K562 (cell line): Measurements from ENCODE around the gene EXOC3L2. TPM values are rescaled to one million over a fixed set of nuclear protein-coding genes. Genes with fewer than 3 reads are reported as not detected.

Experiments used
- ATAC-seq: fragments of 200-7000 bp; cut with Tn5 transposase; 3 replicates; pipeline ENCODE4 v1.9.1; 2020; ENCODE audit warnings: moderate library complexity
- BruUV-seq: library from RNA; stranded (reverse); fragments of 400-500 nt; replicated peaks from 2 replicates; lab custom pipeline; 2021; lab: Mats Ljungman, UMichigan
- CTCF ChIA-PET: fragments of 300-600 bp; formaldehyde crosslinking; extraction: SDS; loops from one replicate; lab custom pipeline; 2021; ENCODE audit warnings: low intra/inter-chr PET ratio; lab: Yijun Ruan, JAX
- POLR2A ChIA-PET: fragments of 300-600, 350-650 bp; sonication (Branson Sonifier 250); formaldehyde crosslinking; extraction: SDS; loops from one replicate; lab custom pipeline; 2021; ENCODE audit warnings: antibody characterized with exemption, inconsistent platforms; lab: Yijun Ruan, JAX
- DNase-seq, 4 experiments: peaks; one replicate each; pipeline versions ENCODE4 v3.0.0 to v3.0.0-alpha.2; 2011 to 2018; ENCODE audit warnings: low spot score in 3 of 4, mixed read lengths in 3 of 4; ENCODE audit errors: extremely low read depth in 1 of 4
- FAIRE-seq: peaks from 2 replicates; lab custom pipeline; 2011; peaks lifted over from hg19 to GRCh38; lab: Jason Lieb, UNC
- H2AFZ ChIP-seq: 2 replicates; pipeline ENCODE4 v1.6.0; 2011; ENCODE audit warnings: low read depth, low read length, control low read depth, inconsistent platforms
- H3K27ac ChIP-seq: fragments of 200-600 bp; 3 replicates; pipeline ENCODE4 v1.8.0; 2011; ENCODE audit warnings: low read depth, mild to moderate bottlenecking, control low read depth, inconsistent platforms, low read length, moderate library complexity, mixed read lengths; ENCODE audit errors: extremely low read depth
- H3K27me3 ChIP-seq, 2 experiments: fragments of 300-600 bp in 1 of 2; 2 replicates in 1 of 2; 3 replicates in 1 of 2; pipeline versions ENCODE4 v1.6.0 to v1.8.0; 2011; ENCODE audit warnings: inconsistent platforms in 2 of 2, low read length in 2 of 2, mild to moderate bottlenecking in 1 of 2, mixed read lengths in 1 of 2, moderate library complexity in 1 of 2; ENCODE audit not compliant: control insufficient read depth in 2 of 2, insufficient read depth in 2 of 2
- H3K36me3 ChIP-seq: fragments of 300-600 bp; 3 replicates; pipeline ENCODE4 v1.8.0; 2011; ENCODE audit warnings: mild to moderate bottlenecking, low read length, inconsistent platforms; ENCODE audit not compliant: control insufficient read depth, insufficient read depth
- H3K4me1 ChIP-seq, 2 experiments: fragments of 200-600 bp in 1 of 2; replicated peaks in 1 of 2; 2 replicates in 1 of 2; 3 replicates in 1 of 2; pipeline versions ENCODE4 v1.5.1 to v1.8.0; 2011; ENCODE audit warnings: inconsistent platforms in 2 of 2, low read length in 2 of 2, mild to moderate bottlenecking in 1 of 2, mixed read lengths in 1 of 2, moderate library complexity in 1 of 2; ENCODE audit not compliant: control insufficient read depth in 2 of 2, insufficient read depth in 2 of 2
- H3K4me2 ChIP-seq: 2 replicates; pipeline ENCODE4 v1.6.1; 2011; ENCODE audit warnings: low read length, control low read depth, inconsistent platforms, mixed read lengths; ENCODE audit not compliant: insufficient read depth
- H3K4me3 ChIP-seq: fragments of 200-600 bp; sonication (generic), shearing (Covaris generic); 2 replicates; pipeline ENCODE4 v1.5.1; 2016; ENCODE audit warnings: control low read depth, inconsistent platforms
- H3K79me2 ChIP-seq: fragments of 200-600 bp; 3 replicates; pipeline ENCODE4 v1.8.0; 2011; ENCODE audit warnings: low read length, inconsistent platforms; ENCODE audit not compliant: control insufficient read depth, insufficient read depth
- H3K9ac ChIP-seq, 2 experiments: 2 replicates each; pipeline versions ENCODE4 v1.6.0 to v1.6.1; 2011; ENCODE audit warnings: low read depth in 2 of 2, low read length in 2 of 2, control low read depth in 1 of 2, inconsistent platforms in 1 of 2, mild to moderate bottlenecking in 1 of 2, mixed read lengths in 1 of 2; ENCODE audit not compliant: insufficient read depth in 1 of 2
- H3K9me1 ChIP-seq: one replicate; pipeline ENCODE4 v1.6.0; 2011; ENCODE audit warnings: inconsistent platforms, mild to moderate bottlenecking, low read length, moderate library complexity; ENCODE audit not compliant: control insufficient read depth, insufficient read depth
- H3K9me3 ChIP-seq: replicated peaks from 2 replicates; pipeline ENCODE4 v1.5.1; 2011; ENCODE audit warnings: low read depth, low read length, inconsistent platforms; ENCODE audit not compliant: control insufficient read depth, insufficient read depth
- H4K20me1 ChIP-seq: replicated peaks from 2 replicates; pipeline ENCODE4 v1.6.1; 2011; ENCODE audit warnings: low read length, inconsistent platforms, mixed read lengths; ENCODE audit not compliant: control insufficient read depth, insufficient read depth
- GABPB2 ChIP-seq: fragments of 250-450 bp; sonication (Bioruptor Pico); conservative IDR thresholded peaks from 2 replicates; pipeline ENCODE4 v1.5.1; 2021; ENCODE audit warnings: mild to moderate bottlenecking
- NR1H2 ChIP-seq: sonication (generic); formaldehyde crosslinking; IDR thresholded peaks from 2 replicates; pipeline ENCODE4 v1.4.0; 2020; ENCODE audit warnings: mild to moderate bottlenecking, missing genetic modification reagents
- TAF1 ChIP-seq: IDR thresholded peaks from 2 replicates; pipeline ENCODE4 v1.6.1; 2011; ENCODE audit warnings: mild to moderate bottlenecking, low read length, moderate library complexity; ENCODE audit not compliant: insufficient read depth, control insufficient read depth, severe bottlenecking; ENCODE audit errors: extremely low read depth
- TCF3 ChIP-seq: sonication (generic); formaldehyde crosslinking; IDR thresholded peaks from 2 replicates; pipeline ENCODE4 v1.4.0; 2020; ENCODE audit warnings: mild to moderate bottlenecking, missing genetic modification reagents
- ZNF282 ChIP-seq: sonication (generic); formaldehyde crosslinking; IDR thresholded peaks from 2 replicates; pipeline ENCODE4 v1.8.1; 2023; ENCODE audit warnings: missing genetic modification reagents
- ZNF77 ChIP-seq: fragments of 250-450 bp; sonication (Bioruptor Pico); IDR thresholded peaks from 2 replicates; pipeline ENCODE4 v1.5.0; 2020
- WGBS: fragments of 100-300 bp; shearing (Covaris generic); methylation state at CpG from one replicate; pipeline ENCODE4 v1.1.6; 2016; ENCODE audit warnings: low coverage, mixed read lengths; ENCODE audit not compliant: insufficient coverage; ENCODE audit errors: missing lambda C conversion rate; 5-methylcytosine and 5-hydroxymethylcytosine counted together
- in situ Hi-C: fragments of 300-500 bp; cut with MboI; formaldehyde crosslinking; loops from 4 replicates; pipeline ENCODE4 v1.15.0; 2018; ENCODE audit warnings: inconsistent platforms, mixed read lengths
- intact Hi-C: fragments of 100-400 bp; cut with micrococcal nuclease; formaldehyde crosslinking; loops from 2 replicates; pipeline ENCODE4 v1.14.2; 2022
- polyA plus RNA-seq, 8 experiments: library from polyadenylated mRNA; depleted of rRNA in 4 of 8; stranded (reverse) in 5 of 8; unstranded in 3 of 8; fragments of >200 nt; fragmentation: Nextera tagmentation in 2 of 8; fragmentation: Illumina TruSeq in 1 of 8; extraction: Ambion mirVana in 2 of 8; extraction: Trizol in 1 of 8; gene quantifications; 2 replicates each; pipeline versions ENCODE4 v1.2.1 to v1.2.3, GENCODE V29; 2011 to 2014; ENCODE audit warnings: inconsistent platforms in 1 of 8, missing spikeins in 1 of 8
- total RNA-seq, 7 experiments: library from RNA; depleted of rRNA in 6 of 7; stranded (reverse); fragments of >200 nt in 6 of 7; fragmentation: Illumina TruSeq in 2 of 7; extraction: Trizol in 2 of 7; gene quantifications; 2 replicates each; pipeline versions ENCODE4 v1.2.1 to v1.2.3, GENCODE V29; 2011 to 2021; ENCODE audit warnings: low replicate concordance in 1 of 7
- TF ChIP-seq, protein P1 (sequence below): IDR thresholded peaks from 2 replicates; pipeline ENCODE4 v1.6.1; 2012; ENCODE audit warnings: low read depth, low read length, improper control_type of control experiment, borderline replicate concordance
- TF ChIP-seq, protein P2 (sequence below): fragments of 250-450 bp; sonication (Bioruptor Pico); IDR thresholded peaks from 2 replicates; pipeline ENCODE4 v1.4.0; 2020; ENCODE audit warnings: mild to moderate bottlenecking, moderate library complexity
- TF ChIP-seq, protein P3 (sequence below): fragments of 250-450 bp; sonication (Bioruptor Pico); IDR thresholded peaks from 2 replicates; pipeline ENCODE4 v1.9.0; 2021; ENCODE audit warnings: mild to moderate bottlenecking, inconsistent platforms
- TF ChIP-seq, protein P4 (sequence below): sonication (generic); formaldehyde crosslinking; IDR thresholded peaks from 2 replicates; pipeline ENCODE4 v1.8.1; 2023; ENCODE audit warnings: mild to moderate bottlenecking, missing genetic modification reagents
- TF ChIP-seq, protein P5 (sequence below): sonication (generic); formaldehyde crosslinking; IDR thresholded peaks from 2 replicates; pipeline ENCODE4 v1.5.0; 2020; ENCODE audit warnings: missing genetic modification reagents

Gene EXOC3L2
- total and polyA plus RNA-seq, 9 of the 15 experiments (the other 6 are each of a cell fraction or from before 2014, with no cell fraction given), result 0.31 to 19.0 (median 2.4) TPM

DNA sequence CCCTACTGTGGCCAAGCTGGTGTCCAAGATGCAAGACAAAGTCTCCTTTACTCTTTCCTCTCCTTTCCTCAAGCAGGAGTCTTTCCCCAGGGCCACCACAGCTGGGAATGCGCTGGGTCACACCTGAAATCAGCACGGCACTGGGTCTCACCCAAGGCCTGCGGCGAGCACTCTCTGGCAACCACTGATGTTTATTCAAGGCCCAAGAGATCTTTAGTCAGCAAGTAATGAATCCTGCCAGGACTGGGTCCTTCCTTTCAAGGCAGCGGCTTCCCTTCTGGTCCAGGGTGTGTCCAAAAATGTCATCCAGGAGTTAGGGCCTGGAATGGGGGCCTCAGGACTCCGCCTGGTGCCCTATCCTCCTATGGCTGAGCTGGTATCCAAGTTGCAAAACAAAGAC lies 42.6 kb downstream of the EXOC3L2 start:
- 79% methylated on average over 5 of the region's 6 CpGs for WGBS
- no peaks in the 10 kb centered on the region for H3K36me3 ChIP-seq
- no peak for FAIRE-seq
- TF ChIP-seq ZNF77 (no peak), GABPB2 (no peak), TAF1 (no peak), TCF3 (no peak), NR1H2 (CRISPR knock-in tag) (no peak), ZNF282 (no peak)
- TF ChIP-seq, protein P1, sequence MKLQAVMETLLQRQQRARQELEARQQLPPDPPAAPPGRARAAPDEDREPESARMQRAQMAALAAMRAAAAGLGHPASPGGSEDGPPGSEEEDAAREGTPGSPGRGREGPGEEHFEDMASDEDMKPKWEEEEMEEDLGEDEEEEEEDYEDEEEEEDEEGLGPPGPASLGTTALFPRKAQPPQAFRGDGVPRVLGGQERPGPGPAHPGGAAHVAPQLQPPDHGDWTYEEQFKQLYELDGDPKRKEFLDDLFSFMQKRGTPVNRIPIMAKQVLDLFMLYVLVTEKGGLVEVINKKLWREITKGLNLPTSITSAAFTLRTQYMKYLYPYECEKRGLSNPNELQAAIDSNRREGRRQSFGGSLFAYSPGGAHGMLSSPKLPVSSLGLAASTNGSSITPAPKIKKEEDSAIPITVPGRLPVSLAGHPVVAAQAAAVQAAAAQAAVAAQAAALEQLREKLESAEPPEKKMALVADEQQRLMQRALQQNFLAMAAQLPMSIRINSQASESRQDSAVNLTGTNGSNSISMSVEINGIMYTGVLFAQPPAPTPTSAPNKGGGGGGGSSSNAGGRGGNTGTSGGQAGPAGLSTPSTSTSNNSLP, result no peak
- TF ChIP-seq, protein P2, sequence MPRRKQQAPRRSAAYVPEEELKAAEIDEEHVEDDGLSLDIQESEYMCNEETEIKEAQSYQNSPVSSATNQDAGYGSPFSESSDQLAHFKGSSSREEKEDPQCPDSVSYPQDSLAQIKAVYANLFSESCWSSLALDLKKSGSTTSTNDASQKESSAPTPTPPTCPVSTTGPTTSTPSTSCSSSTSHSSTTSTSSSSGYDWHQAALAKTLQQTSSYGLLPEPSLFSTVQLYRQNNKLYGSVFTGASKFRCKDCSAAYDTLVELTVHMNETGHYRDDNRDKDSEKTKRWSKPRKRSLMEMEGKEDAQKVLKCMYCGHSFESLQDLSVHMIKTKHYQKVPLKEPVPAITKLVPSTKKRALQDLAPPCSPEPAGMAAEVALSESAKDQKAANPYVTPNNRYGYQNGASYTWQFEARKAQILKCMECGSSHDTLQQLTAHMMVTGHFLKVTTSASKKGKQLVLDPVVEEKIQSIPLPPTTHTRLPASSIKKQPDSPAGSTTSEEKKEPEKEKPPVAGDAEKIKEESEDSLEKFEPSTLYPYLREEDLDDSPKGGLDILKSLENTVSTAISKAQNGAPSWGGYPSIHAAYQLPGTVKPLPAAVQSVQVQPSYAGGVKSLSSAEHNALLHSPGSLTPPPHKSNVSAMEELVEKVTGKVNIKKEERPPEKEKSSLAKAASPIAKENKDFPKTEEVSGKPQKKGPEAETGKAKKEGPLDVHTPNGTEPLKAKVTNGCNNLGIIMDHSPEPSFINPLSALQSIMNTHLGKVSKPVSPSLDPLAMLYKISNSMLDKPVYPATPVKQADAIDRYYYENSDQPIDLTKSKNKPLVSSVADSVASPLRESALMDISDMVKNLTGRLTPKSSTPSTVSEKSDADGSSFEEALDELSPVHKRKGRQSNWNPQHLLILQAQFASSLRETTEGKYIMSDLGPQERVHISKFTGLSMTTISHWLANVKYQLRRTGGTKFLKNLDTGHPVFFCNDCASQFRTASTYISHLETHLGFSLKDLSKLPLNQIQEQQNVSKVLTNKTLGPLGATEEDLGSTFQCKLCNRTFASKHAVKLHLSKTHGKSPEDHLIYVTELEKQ (CRISPR knock-in tag), result no peak
- TF ChIP-seq, protein P3, sequence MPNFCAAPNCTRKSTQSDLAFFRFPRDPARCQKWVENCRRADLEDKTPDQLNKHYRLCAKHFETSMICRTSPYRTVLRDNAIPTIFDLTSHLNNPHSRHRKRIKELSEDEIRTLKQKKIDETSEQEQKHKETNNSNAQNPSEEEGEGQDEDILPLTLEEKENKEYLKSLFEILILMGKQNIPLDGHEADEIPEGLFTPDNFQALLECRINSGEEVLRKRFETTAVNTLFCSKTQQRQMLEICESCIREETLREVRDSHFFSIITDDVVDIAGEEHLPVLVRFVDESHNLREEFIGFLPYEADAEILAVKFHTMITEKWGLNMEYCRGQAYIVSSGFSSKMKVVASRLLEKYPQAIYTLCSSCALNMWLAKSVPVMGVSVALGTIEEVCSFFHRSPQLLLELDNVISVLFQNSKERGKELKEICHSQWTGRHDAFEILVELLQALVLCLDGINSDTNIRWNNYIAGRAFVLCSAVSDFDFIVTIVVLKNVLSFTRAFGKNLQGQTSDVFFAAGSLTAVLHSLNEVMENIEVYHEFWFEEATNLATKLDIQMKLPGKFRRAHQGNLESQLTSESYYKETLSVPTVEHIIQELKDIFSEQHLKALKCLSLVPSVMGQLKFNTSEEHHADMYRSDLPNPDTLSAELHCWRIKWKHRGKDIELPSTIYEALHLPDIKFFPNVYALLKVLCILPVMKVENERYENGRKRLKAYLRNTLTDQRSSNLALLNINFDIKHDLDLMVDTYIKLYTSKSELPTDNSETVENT (CRISPR knock-in tag), result no peak
- TF ChIP-seq, protein P4, sequence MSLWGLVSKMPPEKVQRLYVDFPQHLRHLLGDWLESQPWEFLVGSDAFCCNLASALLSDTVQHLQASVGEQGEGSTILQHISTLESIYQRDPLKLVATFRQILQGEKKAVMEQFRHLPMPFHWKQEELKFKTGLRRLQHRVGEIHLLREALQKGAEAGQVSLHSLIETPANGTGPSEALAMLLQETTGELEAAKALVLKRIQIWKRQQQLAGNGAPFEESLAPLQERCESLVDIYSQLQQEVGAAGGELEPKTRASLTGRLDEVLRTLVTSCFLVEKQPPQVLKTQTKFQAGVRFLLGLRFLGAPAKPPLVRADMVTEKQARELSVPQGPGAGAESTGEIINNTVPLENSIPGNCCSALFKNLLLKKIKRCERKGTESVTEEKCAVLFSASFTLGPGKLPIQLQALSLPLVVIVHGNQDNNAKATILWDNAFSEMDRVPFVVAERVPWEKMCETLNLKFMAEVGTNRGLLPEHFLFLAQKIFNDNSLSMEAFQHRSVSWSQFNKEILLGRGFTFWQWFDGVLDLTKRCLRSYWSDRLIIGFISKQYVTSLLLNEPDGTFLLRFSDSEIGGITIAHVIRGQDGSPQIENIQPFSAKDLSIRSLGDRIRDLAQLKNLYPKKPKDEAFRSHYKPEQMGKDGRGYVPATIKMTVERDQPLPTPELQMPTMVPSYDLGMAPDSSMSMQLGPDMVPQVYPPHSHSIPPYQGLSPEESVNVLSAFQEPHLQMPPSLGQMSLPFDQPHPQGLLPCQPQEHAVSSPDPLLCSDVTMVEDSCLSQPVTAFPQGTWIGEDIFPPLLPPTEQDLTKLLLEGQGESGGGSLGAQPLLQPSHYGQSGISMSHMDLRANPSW (CRISPR knock-in tag), result no peak
- TF ChIP-seq, protein P5, sequence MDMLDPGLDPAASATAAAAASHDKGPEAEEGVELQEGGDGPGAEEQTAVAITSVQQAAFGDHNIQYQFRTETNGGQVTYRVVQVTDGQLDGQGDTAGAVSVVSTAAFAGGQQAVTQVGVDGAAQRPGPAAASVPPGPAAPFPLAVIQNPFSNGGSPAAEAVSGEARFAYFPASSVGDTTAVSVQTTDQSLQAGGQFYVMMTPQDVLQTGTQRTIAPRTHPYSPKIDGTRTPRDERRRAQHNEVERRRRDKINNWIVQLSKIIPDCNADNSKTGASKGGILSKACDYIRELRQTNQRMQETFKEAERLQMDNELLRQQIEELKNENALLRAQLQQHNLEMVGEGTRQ (CRISPR knock-in tag), result no peak

More for the DNA sequence above, 42.6 kb downstream of the EXOC3L2 start:
- H3K4me2 ChIP-seq, result no peak overlapping the region
- intact Hi-C loops, result no loop called here
- no peak overlapping the region for H2AFZ ChIP-seq
- H3K9me3 ChIP-seq, result no peaks in the 10 kb centered on the region
- H3K4me1 ChIP-seq, result no peaks in the 10 kb centered on the region; a peak in 1 of 5 replicates
- ATAC-seq (no peak), DNase-seq (no peak)
- no peaks in the 10 kb centered on the region for H3K79me2 ChIP-seq
- H3K9me1 ChIP-seq, result no peaks in the 10 kb centered on the region
- peak overlapping the region in 1 of 2 experiments; percentile 17; a peak in 2 of 4 replicates for H3K9ac ChIP-seq
- POLR2A ChIA-PET, result no interaction called here
- no peaks in the 10 kb centered on the region for H4K20me1 ChIP-seq
- H3K27me3 ChIP-seq, result peaks cover 0 to 5% of the 10 kb centered on the region in 2 experiments; a peak in 1 of 5 replicates
- BruUV-seq, result no TSS peak
- H3K4me3 ChIP-seq, result no peak overlapping the region
- no peak overlapping the region for H3K27ac ChIP-seq
- in situ Hi-C loops, result loop anchor here (5.0 kb wide), 1 partner anchor 135 kb away; no protein-coding TSS in a partner anchor
- CTCF ChIA-PET, result no interaction called here
